ENCODE measurements around the gene IFI30. TPM values are rescaled to one million over a fixed set of nuclear protein-coding genes. Genes with fewer than 3 reads are reported as not detected.

The IFI30 gene
- total and polyA plus RNA-seq, 2 experiments from 2014 or later = 27.4 to 34.4 TPM

DNA sequence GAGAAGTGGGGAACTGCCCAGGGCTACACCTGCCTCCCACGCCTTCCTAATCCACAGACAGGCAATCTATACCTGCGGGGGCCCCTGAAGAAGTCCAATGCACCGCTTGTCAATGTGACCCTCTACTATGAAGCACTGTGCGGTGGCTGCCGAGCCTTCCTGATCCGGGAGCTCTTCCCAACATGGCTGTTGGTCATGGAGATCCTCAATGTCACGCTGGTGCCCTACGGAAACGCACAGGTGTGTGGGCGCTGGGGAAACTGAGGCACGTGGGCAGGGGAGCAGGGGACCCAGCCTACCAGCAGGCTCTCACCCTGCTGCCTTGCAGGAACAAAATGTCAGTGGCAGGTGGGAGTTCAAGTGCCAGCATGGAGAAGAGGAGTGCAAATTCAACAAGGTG lies 1.4 kb downstream of the IFI30 start (continued):
- TF ChIP-seq, protein P1, sequence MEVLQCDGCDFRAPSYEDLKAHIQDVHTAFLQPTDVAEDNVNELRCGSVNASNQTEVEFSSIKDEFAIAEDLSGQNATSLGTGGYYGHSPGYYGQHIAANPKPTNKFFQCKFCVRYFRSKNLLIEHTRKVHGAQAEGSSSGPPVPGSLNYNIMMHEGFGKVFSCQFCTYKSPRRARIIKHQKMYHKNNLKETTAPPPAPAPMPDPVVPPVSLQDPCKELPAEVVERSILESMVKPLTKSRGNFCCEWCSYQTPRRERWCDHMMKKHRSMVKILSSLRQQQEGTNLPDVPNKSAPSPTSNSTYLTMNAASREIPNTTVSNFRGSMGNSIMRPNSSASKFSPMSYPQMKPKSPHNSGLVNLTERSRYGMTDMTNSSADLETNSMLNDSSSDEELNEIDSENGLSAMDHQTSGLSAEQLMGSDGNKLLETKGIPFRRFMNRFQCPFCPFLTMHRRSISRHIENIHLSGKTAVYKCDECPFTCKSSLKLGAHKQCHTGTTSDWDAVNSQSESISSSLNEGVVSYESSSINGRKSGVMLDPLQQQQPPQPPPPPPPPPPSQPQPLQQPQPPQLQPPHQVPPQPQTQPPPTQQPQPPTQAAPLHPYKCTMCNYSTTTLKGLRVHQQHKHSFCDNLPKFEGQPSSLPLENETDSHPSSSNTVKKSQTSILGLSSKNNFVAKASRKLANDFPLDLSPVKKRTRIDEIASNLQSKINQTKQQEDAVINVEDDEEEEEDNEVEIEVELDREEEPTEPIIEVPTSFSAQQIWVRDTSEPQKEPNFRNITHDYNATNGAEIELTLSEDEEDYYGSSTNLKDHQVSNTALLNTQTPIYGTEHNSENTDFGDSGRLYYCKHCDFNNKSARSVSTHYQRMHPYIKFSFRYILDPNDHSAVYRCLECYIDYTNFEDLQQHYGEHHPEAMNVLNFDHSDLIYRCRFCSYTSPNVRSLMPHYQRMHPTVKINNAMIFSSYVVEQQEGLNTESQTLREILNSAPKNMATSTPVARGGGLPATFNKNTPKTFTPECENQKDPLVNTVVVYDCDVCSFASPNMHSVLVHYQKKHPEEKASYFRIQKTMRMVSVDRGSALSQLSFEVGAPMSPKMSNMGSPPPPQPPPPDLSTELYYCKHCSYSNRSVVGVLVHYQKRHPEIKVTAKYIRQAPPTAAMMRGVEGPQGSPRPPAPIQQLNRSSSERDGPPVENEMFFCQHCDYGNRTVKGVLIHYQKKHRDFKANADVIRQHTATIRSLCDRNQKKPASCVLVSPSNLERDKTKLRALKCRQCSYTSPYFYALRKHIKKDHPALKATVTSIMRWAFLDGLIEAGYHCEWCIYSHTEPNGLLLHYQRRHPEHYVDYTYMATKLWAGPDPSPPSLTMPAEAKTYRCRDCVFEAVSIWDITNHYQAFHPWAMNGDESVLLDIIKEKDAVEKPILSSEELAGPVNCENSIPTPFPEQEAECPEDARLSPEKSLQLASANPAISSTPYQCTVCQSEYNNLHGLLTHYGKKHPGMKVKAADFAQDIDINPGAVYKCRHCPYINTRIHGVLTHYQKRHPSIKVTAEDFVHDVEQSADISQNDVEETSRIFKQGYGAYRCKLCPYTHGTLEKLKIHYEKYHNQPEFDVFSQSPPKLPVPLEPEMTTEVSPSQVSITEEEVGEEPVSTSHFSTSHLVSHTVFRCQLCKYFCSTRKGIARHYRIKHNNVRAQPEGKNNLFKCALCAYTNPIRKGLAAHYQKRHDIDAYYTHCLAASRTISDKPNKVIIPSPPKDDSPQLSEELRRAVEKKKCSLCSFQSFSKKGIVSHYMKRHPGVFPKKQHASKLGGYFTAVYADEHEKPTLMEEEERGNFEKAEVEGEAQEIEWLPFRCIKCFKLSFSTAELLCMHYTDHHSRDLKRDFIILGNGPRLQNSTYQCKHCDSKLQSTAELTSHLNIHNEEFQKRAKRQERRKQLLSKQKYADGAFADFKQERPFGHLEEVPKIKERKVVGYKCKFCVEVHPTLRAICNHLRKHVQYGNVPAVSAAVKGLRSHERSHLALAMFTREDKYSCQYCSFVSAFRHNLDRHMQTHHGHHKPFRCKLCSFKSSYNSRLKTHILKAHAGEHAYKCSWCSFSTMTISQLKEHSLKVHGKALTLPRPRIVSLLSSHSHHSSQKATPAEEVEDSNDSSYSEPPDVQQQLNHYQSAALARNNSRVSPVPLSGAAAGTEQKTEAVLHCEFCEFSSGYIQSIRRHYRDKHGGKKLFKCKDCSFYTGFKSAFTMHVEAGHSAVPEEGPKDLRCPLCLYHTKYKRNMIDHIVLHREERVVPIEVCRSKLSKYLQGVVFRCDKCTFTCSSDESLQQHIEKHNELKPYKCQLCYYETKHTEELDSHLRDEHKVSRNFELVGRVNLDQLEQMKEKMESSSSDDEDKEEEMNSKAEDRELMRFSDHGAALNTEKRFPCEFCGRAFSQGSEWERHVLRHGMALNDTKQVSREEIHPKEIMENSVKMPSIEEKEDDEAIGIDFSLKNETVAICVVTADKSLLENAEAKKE (CRISPR knock-in tag; IDR thresholded peaks at IDR 0.05) = no peak
- TF ChIP-seq STAT1 (IDR thresholded peaks at IDR 0.05; ENCODE audit: unreplicated experiment) = no peak

DNA sequence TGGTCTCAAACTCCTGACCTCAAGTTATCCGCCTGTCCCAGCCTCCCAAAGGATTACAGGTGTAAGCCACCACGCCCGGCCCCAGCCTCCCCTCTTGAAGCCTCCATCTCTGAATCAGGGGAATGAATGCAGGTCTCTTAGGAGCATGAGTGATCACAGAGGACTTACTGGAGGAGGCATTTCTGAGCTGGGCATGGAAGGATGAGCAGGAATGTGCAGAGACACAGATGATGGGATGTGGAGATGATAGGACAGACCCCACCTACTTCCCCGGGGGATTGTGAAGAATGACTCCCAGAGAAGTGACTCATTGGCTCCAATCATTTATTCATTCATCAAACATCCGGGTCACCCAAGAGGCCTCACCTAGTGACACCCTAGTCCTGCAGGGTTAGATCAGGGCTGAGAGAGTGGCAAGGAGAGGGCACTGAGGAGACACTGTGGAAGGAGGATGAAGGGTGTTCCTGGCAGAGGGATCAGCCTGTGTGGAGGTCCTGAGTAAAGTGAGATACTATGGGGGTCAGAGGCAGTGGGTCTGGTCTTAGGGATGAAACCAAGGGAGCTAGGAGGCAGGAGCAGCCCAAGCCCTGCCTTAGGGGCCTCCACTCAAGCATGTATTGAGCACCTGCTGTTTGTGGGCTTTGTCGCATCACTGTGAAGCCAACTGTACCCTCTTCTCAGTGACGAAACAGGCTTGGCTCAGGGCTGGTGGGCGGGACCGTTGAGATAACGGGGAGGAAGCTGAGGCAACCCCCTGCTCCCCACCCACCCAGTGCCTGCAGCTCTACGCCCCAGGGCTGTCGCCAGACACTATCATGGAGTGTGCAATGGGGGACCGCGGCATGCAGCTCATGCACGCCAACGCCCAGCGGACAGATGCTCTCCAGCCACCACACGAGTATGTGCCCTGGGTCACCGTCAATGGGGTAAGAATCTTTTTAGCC lies 3.0 kb downstream of the IFI30 start:
- H3K4me1 ChIP-seq (ENCODE audit: insufficient read depth) = peaks cover 4% of the 10 kb centered on the region
- Mint-ChIP-seq H3K4me1 (peaks cover 6% of the 10 kb centered on the region), H3K36me3 (ENCODE audit: low read depth) (peaks cover 5% of the 10 kb centered on the region; the same call in 2 of the 3 replicates), H3K9me3 (no peaks in the 10 kb centered on the region), H3K4me3 (no peak overlapping the region), H3K27me3 (ENCODE audit: insufficient read depth, low read depth, poor library complexity) (peaks cover 16% of the 10 kb centered on the region), H3K27ac (no peak overlapping the region)
- H3K4me3 ChIP-seq = no peak overlapping the region
- H3K36me3 ChIP-seq (ENCODE audit: insufficient read depth) = no peaks in the 10 kb centered on the region
- H3K9me2 ChIP-seq (ENCODE audit: insufficient read depth) = no peaks in the 10 kb centered on the region
- H2AFZ ChIP-seq = no peak overlapping the region
- peaks cover 12% of the 10 kb centered on the region for H3K27me3 ChIP-seq (ENCODE audit: insufficient read depth)
- DNase-seq (ENCODE audit: low spot score) = no peak
- ATAC-seq = no peak
- H4K20me1 ChIP-seq (replicated peaks; ENCODE audit: insufficient read depth) = no peaks in the 10 kb centered on the region
- no peak overlapping the region for H3K27ac ChIP-seq (ENCODE audit: low read depth)
- no peaks in the 10 kb centered on the region for H3K79me2 ChIP-seq (replicated peaks; ENCODE audit: insufficient read depth)
- H3F3A ChIP-seq (replicated peaks; ENCODE audit: low read depth) = peaks cover 5% of the 10 kb centered on the region
- H3K4me2 ChIP-seq = no peak overlapping the region
- TF ChIP-seq EZH2phosphoT487 (IDR thresholded peaks at IDR 0.05; ENCODE audit: unreplicated experiment) (no peak), ZNF331 (CRISPR knock-in tag; IDR thresholded peaks at IDR 0.05; ENCODE audit: low read depth) (no peak)
- TF ChIP-seq, protein P2, sequence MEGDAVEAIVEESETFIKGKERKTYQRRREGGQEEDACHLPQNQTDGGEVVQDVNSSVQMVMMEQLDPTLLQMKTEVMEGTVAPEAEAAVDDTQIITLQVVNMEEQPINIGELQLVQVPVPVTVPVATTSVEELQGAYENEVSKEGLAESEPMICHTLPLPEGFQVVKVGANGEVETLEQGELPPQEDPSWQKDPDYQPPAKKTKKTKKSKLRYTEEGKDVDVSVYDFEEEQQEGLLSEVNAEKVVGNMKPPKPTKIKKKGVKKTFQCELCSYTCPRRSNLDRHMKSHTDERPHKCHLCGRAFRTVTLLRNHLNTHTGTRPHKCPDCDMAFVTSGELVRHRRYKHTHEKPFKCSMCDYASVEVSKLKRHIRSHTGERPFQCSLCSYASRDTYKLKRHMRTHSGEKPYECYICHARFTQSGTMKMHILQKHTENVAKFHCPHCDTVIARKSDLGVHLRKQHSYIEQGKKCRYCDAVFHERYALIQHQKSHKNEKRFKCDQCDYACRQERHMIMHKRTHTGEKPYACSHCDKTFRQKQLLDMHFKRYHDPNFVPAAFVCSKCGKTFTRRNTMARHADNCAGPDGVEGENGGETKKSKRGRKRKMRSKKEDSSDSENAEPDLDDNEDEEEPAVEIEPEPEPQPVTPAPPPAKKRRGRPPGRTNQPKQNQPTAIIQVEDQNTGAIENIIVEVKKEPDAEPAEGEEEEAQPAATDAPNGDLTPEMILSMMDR (conservative IDR thresholded peaks at IDR 0.05; ENCODE audit: low read depth in 2 of 2) = no peak
- TF ChIP-seq, protein P1 (CRISPR knock-in tag; IDR thresholded peaks at IDR 0.05) = no peak

Data from GM23338 (cell line).